GM15510 (cell line): Measurements from ENCODE around the gene TMEM222.
A peak's percentile ranks its signal among the peaks of the same experiment; 100 is the strongest.

Experiments used
- POLR2A ChIP-seq: IDR thresholded peaks from 3 replicates; pipeline ENCODE4 v1.6.1; 2011; ENCODE audit warnings: borderline replicate concordance; ENCODE audit not compliant: insufficient read length; ENCODE audit errors: extremely low read depth

Gene TMEM222, protein sequence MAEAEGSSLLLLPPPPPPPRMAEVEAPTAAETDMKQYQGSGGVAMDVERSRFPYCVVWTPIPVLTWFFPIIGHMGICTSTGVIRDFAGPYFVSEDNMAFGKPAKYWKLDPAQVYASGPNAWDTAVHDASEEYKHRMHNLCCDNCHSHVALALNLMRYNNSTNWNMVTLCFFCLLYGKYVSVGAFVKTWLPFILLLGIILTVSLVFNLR

GRCh38 chr1:27321813-27322568, at the start of gene TMEM222:
Gene TMEM222, plus strand, starts transcription at chr1:27322163. Its CDS starts 35 bp downstream, at chr1:27322198.
- peak; percentile 84 for TF ChIP-seq POLR2A

DNA sequence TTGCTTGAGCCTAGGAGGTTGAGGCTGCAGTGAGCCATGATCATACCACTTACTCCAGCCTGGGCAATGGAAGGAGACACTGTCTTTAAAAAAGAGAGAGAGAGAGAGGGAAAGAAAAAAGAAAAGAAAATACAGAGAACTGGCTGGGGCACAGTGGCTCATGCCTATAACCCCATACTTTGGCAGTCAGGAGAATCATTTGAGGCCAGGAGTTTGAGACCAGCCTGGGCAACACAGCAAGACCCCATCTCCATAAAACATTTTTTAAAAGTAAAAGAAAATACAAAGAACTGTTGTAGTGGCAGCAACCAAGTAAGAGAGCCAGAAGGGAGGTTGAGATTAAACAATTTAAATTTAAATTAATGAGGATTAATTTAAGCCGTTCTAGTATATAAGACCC, 47.8 kb upstream of the TMEM222 start:
- TF ChIP-seq POLR2A: no peak

GRCh38 chr1:27275696-27276095, 46.3 kb upstream of the TMEM222 start:
- TF ChIP-seq POLR2A: no peak

GRCh38 chr1:27284425-27285273, 37.3 kb upstream of the TMEM222 start:
- TF ChIP-seq POLR2A: no peak

- TF ChIP-seq POLR2A: no peak
These were observed 36.7 kb upstream of the TMEM222 start for GRCh38 chr1:27285274-27285660.

DNA sequence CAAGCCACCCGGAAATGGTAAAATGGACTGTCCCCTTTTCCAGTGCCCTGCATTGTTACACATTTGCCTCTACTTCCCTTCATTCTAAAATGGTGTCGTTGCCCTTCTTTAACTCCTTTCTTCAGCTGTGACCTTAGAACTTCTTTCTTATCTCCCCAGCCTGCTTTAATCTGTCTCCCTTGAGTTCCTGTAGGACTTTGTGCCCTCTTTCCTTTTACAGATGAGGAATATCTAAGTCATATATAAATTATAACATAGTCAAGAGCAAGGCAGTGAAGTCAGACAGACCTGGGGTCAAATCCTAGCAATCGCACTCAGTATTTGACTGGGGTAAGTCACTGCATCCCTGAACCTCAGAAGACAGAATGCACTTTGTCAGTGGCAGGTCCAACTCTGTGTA, 31.4 kb upstream of the TMEM222 start:
- TF ChIP-seq POLR2A: no peak

- no peak for TF ChIP-seq POLR2A
These were observed 29.9 kb upstream of the TMEM222 start for GRCh38 chr1:27292106-27292505.

DNA sequence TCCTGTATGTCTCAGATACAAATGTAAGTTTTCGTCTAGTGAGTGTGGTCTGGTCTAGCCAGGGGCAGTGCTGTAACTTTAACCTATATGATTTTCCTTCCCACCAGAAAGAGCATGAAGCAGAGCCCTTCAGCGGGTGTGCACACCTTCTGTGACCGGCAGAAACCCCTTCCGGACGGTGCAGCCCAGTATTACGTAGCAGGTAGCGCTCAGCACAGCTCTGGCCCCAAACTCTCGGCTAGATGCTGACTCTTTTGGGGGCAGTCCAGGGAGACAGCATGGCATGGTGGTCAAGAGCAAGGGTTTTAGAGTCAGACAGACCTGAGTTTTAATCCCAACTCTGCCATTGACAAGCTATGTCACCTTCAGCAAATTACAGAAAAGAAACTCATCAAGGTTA, 28.0 kb upstream of the TMEM222 start:
- no peak for TF ChIP-seq POLR2A

DNA sequence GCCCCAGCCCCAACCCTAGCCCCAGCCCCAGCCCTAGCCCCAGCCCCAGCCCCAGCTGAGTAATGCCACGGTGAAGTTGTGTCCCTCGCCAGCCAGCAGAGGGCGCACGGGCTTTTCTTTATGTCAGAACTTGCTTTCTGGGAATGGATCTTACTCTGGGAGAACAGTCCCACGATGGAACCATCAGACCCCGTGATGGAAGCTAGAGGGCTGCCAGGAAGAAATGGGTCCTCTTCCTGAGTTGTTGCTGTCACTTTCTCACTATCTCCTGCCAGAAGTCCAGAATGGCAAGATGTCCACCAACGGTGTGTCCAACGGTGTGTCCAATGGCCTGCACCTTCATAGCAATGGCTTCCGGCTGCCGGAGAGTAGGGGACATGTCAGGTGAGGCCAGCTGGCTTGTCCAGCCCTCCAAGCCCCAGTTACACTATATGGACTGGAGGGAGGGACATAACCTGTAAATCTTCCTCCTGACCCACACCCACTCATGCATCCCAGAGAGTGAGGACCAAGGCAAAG, 25.1 kb upstream of the TMEM222 start:
- TF ChIP-seq POLR2A: no peak

GRCh38 chr1:27297903-27298302, 24.1 kb upstream of the TMEM222 start:
- TF ChIP-seq POLR2A: no peak

DNA sequence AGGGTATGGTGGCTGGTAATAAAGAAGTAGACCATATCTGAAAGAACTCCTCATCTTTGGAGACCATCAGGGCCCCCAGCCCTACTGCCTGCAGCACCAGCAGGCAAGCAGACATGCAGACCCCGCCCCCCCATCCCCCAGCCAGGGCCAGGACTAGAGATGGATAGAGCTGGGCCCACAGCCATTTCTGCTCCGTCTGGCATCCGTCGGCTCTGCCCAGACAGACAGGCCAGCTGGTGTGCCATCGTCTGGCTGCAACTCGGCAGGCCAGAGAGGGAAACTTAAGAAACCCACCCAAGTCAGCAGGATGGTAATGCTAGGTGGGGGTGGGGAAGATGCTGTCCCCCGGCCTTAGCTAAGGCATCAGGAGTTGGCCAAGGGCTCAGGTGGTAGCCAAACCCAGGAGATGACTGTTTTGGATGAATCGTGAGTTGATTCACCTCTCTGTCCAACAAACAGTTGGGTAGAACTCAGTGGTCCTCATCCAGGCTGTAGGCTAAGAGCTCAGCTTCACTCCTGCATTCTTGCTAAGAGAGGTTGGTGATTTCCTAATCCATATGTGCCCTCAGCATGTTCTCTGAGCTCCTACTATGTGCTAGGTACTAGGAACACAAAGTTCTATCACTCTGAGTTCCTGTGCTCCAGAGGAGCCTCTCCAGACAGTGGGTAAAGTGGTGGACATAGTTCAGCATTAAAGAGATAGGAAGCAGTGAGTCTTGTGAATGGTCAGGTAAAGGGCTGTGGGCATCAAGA, 23.2 kb upstream of the TMEM222 start:
- TF ChIP-seq POLR2A: no peak

GRCh38 chr1:27299385-27300271, 22.3 kb upstream of the TMEM222 start:
- no peak for TF ChIP-seq POLR2A

- no peak for TF ChIP-seq POLR2A
These were observed 21.5 kb upstream of the TMEM222 start for GRCh38 chr1:27300341-27301051.

GRCh38 chr1:27301052-27301422, 20.9 kb upstream of the TMEM222 start:
- no peak for TF ChIP-seq POLR2A
